GM12878 (cell line): ENCODE measurements around the gene PRKAG2. TPM values are rescaled to one million over a fixed set of nuclear protein-coding genes. Genes with fewer than 3 reads are reported as not detected.

Source experiments
- ATAC-seq: fragments of 200-7000 bp; cut with Tn5 transposase; 3 replicates; pipeline ENCODE4 v1.9.1; 2020; ENCODE audit warnings: mild to moderate bottlenecking, moderate library complexity
- BruUV-seq: library from RNA; stranded (reverse); fragments of 400-500 nt; replicated peaks from 2 replicates; lab custom pipeline; 2021; lab: Mats Ljungman, UMichigan
- CTCF ChIA-PET: fragments of 300-600 bp; sonication (Branson Sonifier 250); formaldehyde crosslinking; extraction: SDS; loops from one replicate; lab custom pipeline; 2021; ENCODE audit warnings: inconsistent platforms; lab: Yijun Ruan, JAX
- POLR2A ChIA-PET: fragments of 350-600 bp; formaldehyde crosslinking; extraction: SDS; loops from one replicate; lab custom pipeline; 2021; ENCODE audit warnings: inconsistent platforms; lab: Charles Lee
- RAD21 ChIA-PET: fragments of 300-600 bp; sonication (Branson Sonifier 250); formaldehyde crosslinking; loops from one replicate; lab custom pipeline; 2023; ENCODE audit warnings: antibody characterized with exemption; ENCODE audit not compliant: unreplicated experiment; lab: Charles Lee
- SMC1A ChIA-PET: fragments of 300-600 bp; sonication (Branson Sonifier 250); formaldehyde crosslinking; loops from one replicate; lab custom pipeline; 2023; ENCODE audit not compliant: unreplicated experiment, uncharacterized antibody; lab: Charles Lee
- DNase-seq: peaks from one replicate; pipeline ENCODE4 v3.0.0-alpha.2; 2011; ENCODE audit warnings: low read depth, low spot score
- FAIRE-seq: peaks from 3 replicates; lab custom pipeline; 2011; peaks lifted over from hg19 to GRCh38; lab: Jason Lieb, UNC
- H2AFZ ChIP-seq: 2 replicates; pipeline ENCODE4 v1.6.0; 2011; ENCODE audit warnings: low read depth, low read length, control low read depth; ENCODE audit not compliant: control insufficient read depth
- H3K27ac ChIP-seq: 2 replicates; pipeline ENCODE4 v1.5.1; 2011; ENCODE audit warnings: control low read depth; ENCODE audit not compliant: control insufficient read depth, insufficient read depth
- H3K27me3 ChIP-seq, 2 experiments: replicated peaks in 1 of 2; 2 replicates each; pipeline versions ENCODE4 v1.6.0 to v1.6.1; 2011; ENCODE audit warnings: low read length in 1 of 2; ENCODE audit not compliant: control insufficient read depth in 2 of 2, insufficient read depth in 2 of 2
- H3K36me3 ChIP-seq, 2 experiments: 2 replicates each; pipeline ENCODE4 v1.5.1; 2011; ENCODE audit warnings: low read length in 1 of 2; ENCODE audit not compliant: control insufficient read depth in 2 of 2, insufficient read depth in 2 of 2
- H3K4me1 ChIP-seq: 2 replicates; pipeline ENCODE4 v1.6.1; 2011; ENCODE audit warnings: mild to moderate bottlenecking, low read length, moderate library complexity, mixed read lengths; ENCODE audit not compliant: control insufficient read depth, insufficient read depth
- H3K4me2 ChIP-seq: 2 replicates; pipeline ENCODE4 v1.6.0; 2011; ENCODE audit warnings: control low read depth; ENCODE audit not compliant: control insufficient read depth, insufficient read depth
- H3K4me3 ChIP-seq: fragments of 200-600 bp; sonication (generic); 2 replicates; pipeline ENCODE4 v1.5.1; 2016
- H3K79me2 ChIP-seq: 2 replicates; pipeline ENCODE4 v1.6.0; 2011; ENCODE audit warnings: low read length; ENCODE audit not compliant: control insufficient read depth, insufficient read depth
- H3K9ac ChIP-seq: 2 replicates; pipeline ENCODE4 v1.8.0; 2011; ENCODE audit warnings: low read length, control low read depth, mixed read lengths; ENCODE audit not compliant: control insufficient read depth, insufficient read depth
- H3K9me3 ChIP-seq: replicated peaks from 3 replicates; pipeline ENCODE4 v1.5.1; 2011; ENCODE audit warnings: mild to moderate bottlenecking, low read length; ENCODE audit not compliant: control insufficient read depth, insufficient read depth
- H4K20me1 ChIP-seq: 2 replicates; pipeline ENCODE4 v1.6.0; 2011; ENCODE audit not compliant: control insufficient read depth, insufficient read depth
- CREB1 ChIP-seq: IDR thresholded peaks from 2 replicates; pipeline ENCODE4 v1.6.1; 2012; ENCODE audit warnings: low read depth, mild to moderate bottlenecking, inconsistent platforms
- E2F4 ChIP-seq: IDR thresholded peaks from 2 replicates; pipeline ENCODE4 v1.6.1; 2012; ENCODE audit warnings: low read depth, low read length, improper control_type of control experiment
- JUND ChIP-seq: IDR thresholded peaks from 2 replicates; pipeline ENCODE4 v1.6.1; 2012; ENCODE audit warnings: low read depth, mild to moderate bottlenecking, low read length, improper control_type of control experiment, moderate library complexity
- KAT2A ChIP-seq: conservative IDR thresholded peaks from 2 replicates; pipeline ENCODE4 v1.6.1; 2011; ENCODE audit warnings: low read depth, low read length; ENCODE audit not compliant: control insufficient read depth
- MEF2A ChIP-seq: IDR thresholded peaks from 2 replicates; pipeline ENCODE4 v1.6.1; 2011; ENCODE audit warnings: low read depth, mild to moderate bottlenecking, low read length, moderate library complexity; ENCODE audit not compliant: insufficient read depth
- NR2C2 ChIP-seq: IDR thresholded peaks from 2 replicates; pipeline ENCODE4 v1.6.1; 2011; ENCODE audit warnings: borderline replicate concordance, low read depth; ENCODE audit not compliant: control insufficient read depth, insufficient read length
- REST ChIP-seq: IDR thresholded peaks from 2 replicates; pipeline ENCODE4 v1.6.1; 2012; ENCODE audit warnings: mild to moderate bottlenecking, low read depth, low read length
- SUZ12 ChIP-seq: fragments of 200-600 bp; sonication (generic); IDR thresholded peaks from one replicate; pipeline ENCODE4 v1.6.1; 2018; ENCODE audit warnings: antibody characterized with exemption, mild to moderate bottlenecking; ENCODE audit not compliant: unreplicated experiment
- ZBTB11 ChIP-seq: fragments of 450-650 bp; formaldehyde crosslinking; IDR thresholded peaks from 2 replicates; pipeline ENCODE4 v1.5.0; 2022; ENCODE audit warnings: mild to moderate bottlenecking, missing genetic modification characterization
- ZNF592 ChIP-seq: fragments of 450-650 bp; IDR thresholded peaks from 2 replicates; pipeline ENCODE4 v1.6.1; 2017; ENCODE audit warnings: mild to moderate bottlenecking, moderate library complexity
- WGBS: methylation state at CpG from one replicate; pipeline ENCODE4 v1.1.6; 2016; ENCODE audit warnings: low lambda C conversion rate; ENCODE audit not compliant: insufficient replicate concordance, insufficient coverage; ENCODE audit errors: missing lambda C conversion rate; 5-methylcytosine and 5-hydroxymethylcytosine counted together
- in situ Hi-C: fragments of 300-500 bp; cut with MboI; formaldehyde crosslinking; loops from 9 replicates; pipeline ENCODE4 v1.14.3; 2018; ENCODE audit warnings: mixed read lengths
- intact Hi-C: fragments of 100-400 bp; cut with micrococcal nuclease; formaldehyde crosslinking; loops from one replicate; pipeline ENCODE4 v1.14.2; 2022; ENCODE audit not compliant: unreplicated experiment
- polyA plus RNA-seq, 11 experiments: library from polyadenylated mRNA; depleted of rRNA in 4 of 11; unstranded in 6 of 11; stranded (reverse) in 5 of 11; fragments of >200 nt; fragmentation: Nextera tagmentation in 4 of 11; fragmentation: Illumina TruSeq in 1 of 11; extraction: Ambion mirVana in 4 of 11; extraction: Trizol in 1 of 11; gene quantifications; 1 replicate in 1 of 11; 2 replicates in 10 of 11; pipeline versions ENCODE4 v1.2.1 to v1.2.3, GENCODE V29; 2011 to 2016; ENCODE audit warnings: inconsistent platforms in 2 of 11, missing spikeins in 2 of 11, low read depth in 1 of 11
- total RNA-seq, 4 experiments: library from RNA; depleted of rRNA in 3 of 4; stranded (reverse); fragments of >200 nt in 3 of 4; fragmentation: Illumina TruSeq in 1 of 4; extraction: Trizol in 1 of 4; gene quantifications; 2 replicates each; pipeline versions ENCODE4 v1.2.1 to v1.2.3, GENCODE V29; 2013 to 2021

PRKAG2 gene
- total and polyA plus RNA-seq, 10 of the 15 experiments (the other 5 are each of a cell fraction or from before 2014, with no cell fraction given), result 3.4 to 8.9 (median 6.8) TPM

GRCh38 chr7:151704960-151705635 is 171.8 kb downstream of the PRKAG2 start:
- H3K27me3 ChIP-seq, result no peaks in the 10 kb centered on the region; a peak in 1 of 4 replicates
- no peaks in the 10 kb centered on the region for H3K36me3 ChIP-seq
- DNase-seq (no peak), ATAC-seq (peak; percentile 33), FAIRE-seq (no peak)
- no peak overlapping the region for H3K4me2 ChIP-seq
- no peaks in the 10 kb centered on the region for H3K9me3 ChIP-seq
- WGBS, result 49% methylated on average over 17 of the region's 17 CpGs
- H3K79me2 ChIP-seq, result no peaks in the 10 kb centered on the region
- no peaks in the 10 kb centered on the region for H3K4me1 ChIP-seq
- no peak overlapping the region for H3K9ac ChIP-seq
- SMC1A ChIA-PET, result interaction anchor here (2.9 kb wide), 1 partner anchor 73 kb away, joined by 7 read pairs; no protein-coding TSS in a partner anchor
- POLR2A ChIA-PET, result no interaction called here
- in situ Hi-C loops (no loop called here), intact Hi-C loops (loop anchor here (1.0 to 5.0 kb wide), 2 partner anchors 73 to 135 kb away; no protein-coding TSS in a partner anchor)
- no peak overlapping the region for H3K4me3 ChIP-seq
- no peak overlapping the region for H2AFZ ChIP-seq
- BruUV-seq, result no TSS peak
- no peak overlapping the region for H3K27ac ChIP-seq
- RAD21 ChIA-PET, result no interaction called here
- H4K20me1 ChIP-seq, result no peaks in the 10 kb centered on the region
- CTCF ChIA-PET, result interaction anchor here (1.8 kb wide), 2 partner anchors 71 to 389 kb away, joined by 4 to 5 read pairs; no protein-coding TSS in a partner anchor
- TF ChIP-seq SUZ12 (no peak), ZBTB11 (no peak), REST (no peak), KAT2A (no peak), JUND (no peak), E2F4 (no peak), ZNF592 (no peak), NR2C2 (no peak), MEF2A (no peak), CREB1 (no peak)
